IPS-NIHi11 (cell line): ENCODE data around the gene NXF3.
"Not testable (repeated sequence)": the region's sequence is repeated elsewhere in the genome, so short reads cannot be mapped to it uniquely, and the experiment has no call there.

ENCODE experiments used
- DNase-seq: peaks from one replicate; pipeline ENCODE4 v3.0.0; 2012; ENCODE audit warnings: mixed read lengths, low spot score

Gene NXF3

DNA sequence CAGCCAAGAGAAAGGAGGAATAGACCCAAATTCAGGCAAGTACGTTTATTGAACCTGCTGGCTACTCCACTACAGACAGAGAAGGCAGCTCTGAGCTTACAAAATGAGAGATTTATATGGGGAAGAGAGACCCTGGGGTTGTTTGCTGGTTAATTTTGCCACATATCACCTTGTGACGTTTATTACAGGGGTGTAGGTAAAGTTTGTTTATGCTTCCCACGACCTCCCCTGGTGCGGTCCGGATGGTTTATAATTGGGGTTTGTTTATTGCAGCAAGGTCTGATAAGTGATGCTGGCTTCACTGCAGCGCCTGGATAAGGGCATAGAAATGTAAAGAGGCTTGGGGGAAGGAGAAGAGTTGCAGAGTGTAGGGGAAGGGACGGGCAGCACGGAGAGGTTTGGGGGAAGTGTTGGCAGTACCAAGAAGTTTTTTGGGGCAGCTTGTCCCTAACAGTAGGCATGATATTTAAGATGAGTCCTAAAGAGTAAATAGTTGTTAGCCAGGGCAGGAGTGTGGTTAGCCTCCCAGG lies 41.6 kb downstream of the NXF3 start:
- DNase-seq = no peak

DNA sequence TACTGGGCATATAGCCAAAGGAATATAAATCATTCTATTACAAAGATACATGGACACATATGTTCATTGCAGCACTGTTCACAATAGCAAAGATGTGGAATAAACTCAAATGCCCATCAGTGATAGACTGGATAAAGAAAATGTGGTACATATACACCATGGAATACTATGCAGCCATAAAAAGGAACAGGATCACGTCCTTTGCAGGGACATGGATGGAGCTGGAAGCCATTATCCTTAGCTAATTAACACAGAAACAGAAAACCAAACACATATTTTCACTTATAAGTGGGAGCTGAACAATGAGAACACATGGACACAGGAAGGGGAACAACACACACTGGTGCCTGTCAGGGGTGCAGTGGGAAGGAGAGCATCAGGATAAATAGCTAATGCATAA lies 59.6 kb downstream of the NXF3 start:
- not testable (repeated sequence) for DNase-seq
